Measurements from ENCODE around the gene BOLA1.
A peak's percentile ranks its signal among the peaks of the same experiment; 100 is the strongest.

BOLA1 gene

GRCh38 chr1:149923626-149924025 lies 24.3 kb downstream of the BOLA1 start:
- H3K4me3 ChIP-seq (ENCODE audit: low read depth, low read length), result no peak overlapping the region
- no peak for TF ChIP-seq CTCF (IDR thresholded peaks at IDR 0.05; ENCODE audit: low read depth, low read length, missing control alignments)
- no peak for DNase-seq (ENCODE audit: low read depth)

DNA sequence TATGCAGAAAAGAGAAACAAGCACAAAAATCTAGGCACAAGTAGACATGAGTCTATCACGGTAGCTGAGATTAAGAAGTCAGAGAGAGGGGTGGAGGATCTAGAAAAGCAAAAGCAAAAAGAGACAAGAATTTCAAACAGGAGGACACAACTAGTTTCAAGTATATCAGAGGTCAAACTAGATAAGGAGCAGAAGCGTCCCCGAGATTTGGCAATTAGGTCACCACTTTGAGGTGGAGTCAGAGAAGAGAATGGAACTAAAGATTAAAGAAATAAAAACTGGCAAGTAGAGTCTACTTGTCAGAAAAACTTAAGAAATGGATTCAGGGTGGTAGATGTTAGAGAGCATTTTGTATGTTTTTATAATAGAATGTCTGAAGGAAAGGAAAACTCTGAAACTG lies 26.0 kb downstream of the BOLA1 start:
- DNase-seq (ENCODE audit: low read depth), result no peak
- no peak overlapping the region for H3K4me3 ChIP-seq (ENCODE audit: low read depth, low read length)
- TF ChIP-seq CTCF (IDR thresholded peaks at IDR 0.05; ENCODE audit: low read depth, low read length, missing control alignments), result no peak

DNA sequence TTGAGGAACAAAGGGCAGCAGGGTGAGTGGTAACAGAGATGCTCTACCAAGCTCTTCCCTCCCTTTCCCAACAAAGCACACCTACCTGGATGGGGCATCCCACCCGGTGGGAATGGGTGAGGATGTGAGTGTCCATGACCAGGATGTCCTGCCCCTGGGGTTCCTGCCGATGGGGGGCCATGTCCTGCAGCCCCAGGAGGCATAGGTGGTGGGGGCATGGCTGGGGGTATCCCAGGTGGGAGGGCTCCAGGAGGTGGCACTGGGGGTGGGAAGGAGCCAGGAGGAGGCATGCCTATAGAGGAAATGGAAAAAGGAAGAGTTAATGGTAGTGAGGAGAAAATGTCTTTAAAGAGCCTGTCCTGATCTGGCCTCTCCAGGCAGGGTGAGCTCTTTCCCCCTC lies 26.4 kb downstream of the BOLA1 start:
- H3K4me3 ChIP-seq (ENCODE audit: low read depth, low read length), result no peak overlapping the region
- DNase-seq (ENCODE audit: low read depth), result no peak
- TF ChIP-seq CTCF (IDR thresholded peaks at IDR 0.05; ENCODE audit: low read depth, low read length, missing control alignments), result no peak

GRCh38 chr1:149926296-149926695 lies 26.9 kb downstream of the BOLA1 start:
- DNase-seq (ENCODE audit: low read depth), result no peak
- H3K4me3 ChIP-seq (ENCODE audit: low read depth, low read length), result peak overlapping the region; percentile 88
- TF ChIP-seq CTCF (IDR thresholded peaks at IDR 0.05; ENCODE audit: low read depth, low read length, missing control alignments), result no peak

DNA sequence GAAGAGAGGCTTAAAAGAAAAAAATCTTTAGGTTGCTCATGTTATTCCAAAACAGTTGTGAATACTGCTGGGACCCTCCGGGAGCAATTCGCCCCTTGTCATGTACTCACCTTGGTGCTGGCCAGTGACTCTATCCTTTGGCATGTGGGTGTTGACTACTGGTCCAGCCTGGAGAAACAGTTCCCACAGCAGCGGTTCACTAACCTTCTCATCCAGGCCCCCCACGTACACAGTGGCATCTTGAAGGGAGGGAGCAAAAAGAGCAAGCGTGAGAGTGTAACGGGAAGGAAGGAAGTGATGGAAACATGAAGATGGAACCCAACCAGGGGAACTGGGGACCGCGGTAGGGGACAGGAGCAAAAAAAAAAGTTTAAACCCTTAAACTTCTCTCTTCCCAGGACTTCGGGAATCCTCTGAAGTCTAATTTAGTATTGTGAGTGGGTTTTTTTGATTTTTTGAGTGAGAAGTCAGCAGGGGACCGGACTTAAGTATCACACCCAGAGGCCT lies 27.7 kb downstream of the BOLA1 start:
- DNase-seq (ENCODE audit: low read depth), result no peak
- no peak for TF ChIP-seq CTCF (IDR thresholded peaks at IDR 0.05; ENCODE audit: low read depth, low read length, missing control alignments)
- H3K4me3 ChIP-seq (ENCODE audit: low read depth, low read length), result peak overlapping the region; percentile 88

- H3K4me3 ChIP-seq (ENCODE audit: low read depth, low read length), result peak within 1 kb of the TSS; percentile 88
- peak; percentile 88 for DNase-seq (ENCODE audit: low read depth)
- no peak for TF ChIP-seq CTCF (IDR thresholded peaks at IDR 0.05; ENCODE audit: low read depth, low read length, missing control alignments)
Observed at GRCh38 chr1:149927563-149928400, 28.4 kb downstream of the BOLA1 start, which contains the start of gene SF3B4. TSS of gene SF3B4 (minus strand) at chr1:149927803. CDS start at chr1:149927759, 44 bp downstream.

DNA sequence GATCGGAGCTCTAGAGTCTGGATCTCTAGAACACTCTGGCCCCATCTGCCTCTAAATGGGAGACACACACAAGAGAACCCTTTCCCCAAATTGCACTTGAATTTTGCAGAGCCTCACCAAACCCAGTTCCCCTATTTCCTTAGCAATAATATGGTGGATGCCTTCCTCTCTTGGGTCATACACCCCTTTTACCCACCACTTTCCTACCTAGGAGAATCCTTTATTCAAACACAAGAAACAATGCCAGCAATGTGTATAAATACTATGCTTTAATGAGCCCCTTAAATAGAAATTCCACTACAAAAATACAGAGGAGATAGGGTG lies 29.0 kb downstream of the BOLA1 start:
- TF ChIP-seq CTCF (IDR thresholded peaks at IDR 0.05; ENCODE audit: low read depth, low read length, missing control alignments), result no peak
- DNase-seq (ENCODE audit: low read depth), result no peak
- H3K4me3 ChIP-seq (ENCODE audit: low read depth, low read length), result peak overlapping the region; percentile 88
